ENCODE results near the gene SLC49A3. TPM values are rescaled to one million over a fixed set of nuclear protein-coding genes. Genes with fewer than 3 reads are reported as not detected.

The SLC49A3 gene
- total RNA-seq, 1 donor = 3.9 TPM

- DNase-seq (ENCODE audit: low read depth) = no peak
- no peak overlapping the region for H3K4me3 ChIP-seq (ENCODE audit: low read depth, low read length)
- no peak for TF ChIP-seq CTCF (IDR thresholded peaks at IDR 0.05; ENCODE audit: insufficient read depth, low read depth, low read length)
Observed at GRCh38 chr4:658681-659667, 30.0 kb downstream of the SLC49A3 start.

GRCh38 chr4:657834-658667, 30.9 kb downstream of the SLC49A3 start:
- H3K4me3 ChIP-seq (ENCODE audit: low read depth, low read length) = no peak overlapping the region
- no peak for DNase-seq (ENCODE audit: low read depth)
- no peak for TF ChIP-seq CTCF (IDR thresholded peaks at IDR 0.05; ENCODE audit: insufficient read depth, low read depth, low read length)

GRCh38 chr4:657338-657833, 31.6 kb downstream of the SLC49A3 start:
- DNase-seq (ENCODE audit: low read depth) = no peak
- no peak overlapping the region for H3K4me3 ChIP-seq (ENCODE audit: low read depth, low read length)
- TF ChIP-seq CTCF (IDR thresholded peaks at IDR 0.05; ENCODE audit: insufficient read depth, low read depth, low read length) = no peak

- H3K4me3 ChIP-seq (ENCODE audit: low read depth, low read length) = no peak overlapping the region
- no peak for DNase-seq (ENCODE audit: low read depth)
- TF ChIP-seq CTCF (IDR thresholded peaks at IDR 0.05; ENCODE audit: insufficient read depth, low read depth, low read length) = no peak
Observed at GRCh38 chr4:656436-657337, 32.3 kb downstream of the SLC49A3 start.

GRCh38 chr4:655464-656151, 33.3 kb downstream of the SLC49A3 start:
- TF ChIP-seq CTCF (IDR thresholded peaks at IDR 0.05; ENCODE audit: insufficient read depth, low read depth, low read length) = no peak
- no peak for DNase-seq (ENCODE audit: low read depth)
- H3K4me3 ChIP-seq (ENCODE audit: low read depth, low read length) = no peak overlapping the region

Measured in fibroblast of villous mesenchyme (primary cell).